HEK293 (cell line): ENCODE measurements around the gene EXO5.
A peak's percentile ranks its signal among the peaks of the same experiment; 100 is the strongest.

Experiments
- CTCF ChIA-PET: fragments of 350-600 bp; formaldehyde crosslinking; extraction: SDS; loops from one replicate; lab custom pipeline; 2021; ENCODE audit warnings: antibody characterized with exemption; lab: Yijun Ruan, JAX
- POLR2A ChIA-PET: fragments of 300-600 bp; formaldehyde crosslinking; extraction: SDS; loops from one replicate; lab custom pipeline; 2020; ENCODE audit warnings: antibody characterized with exemption, inconsistent platforms; lab: Yijun Ruan, JAX
- H3K27ac ChIP-seq: fragments of 200-500 bp; sonication (Bioruptor generic); 2 replicates; pipeline ENCODE4 v1.5.1; 2014; ENCODE audit warnings: low read depth, low read length, control low read depth, inconsistent platforms; ENCODE audit errors: extremely low read depth
- H3K36me3 ChIP-seq, 2 experiments: fragments of 200-500 bp in 1 of 2; sonication (Bioruptor generic) in 1 of 2; 1 replicate in 1 of 2; 2 replicates in 1 of 2; pipeline ENCODE4 v1.5.1; 2014 to 2017; ENCODE audit warnings: inconsistent platforms in 2 of 2, low read length in 2 of 2; ENCODE audit not compliant: control insufficient read depth in 2 of 2, insufficient read depth in 1 of 2
- H3K4me1 ChIP-seq: fragments of 200-500 bp; sonication (Bioruptor generic); 2 replicates; pipeline ENCODE4 v1.5.1; 2014; ENCODE audit warnings: mild to moderate bottlenecking, low read length, inconsistent platforms; ENCODE audit not compliant: control insufficient read depth, insufficient read depth
- H3K4me3 ChIP-seq: 2 replicates; pipeline ENCODE4 v1.5.1; 2011; ENCODE audit warnings: low read depth, mild to moderate bottlenecking, control low read depth, low read length, moderate library complexity
- H3K9me3 ChIP-seq: fragments of 200-500 bp; sonication (Bioruptor generic); 2 replicates; pipeline ENCODE4 v1.5.1; 2014; ENCODE audit warnings: low read depth, low read length, inconsistent platforms; ENCODE audit not compliant: control insufficient read depth, insufficient read depth
- KLF1 ChIP-seq: fragments of 450-650 bp; formaldehyde crosslinking; IDR thresholded peaks from 2 replicates; pipeline ENCODE4 v1.5.1; 2016; ENCODE audit warnings: missing biosample characterization, missing genetic modification characterization
- TSHZ1 ChIP-seq: fragments of 450-650 bp; formaldehyde crosslinking; IDR thresholded peaks from 2 replicates; pipeline ENCODE4 v1.5.1; 2016; ENCODE audit warnings: missing biosample characterization, missing genetic modification characterization, borderline replicate concordance
- ZBTB17 ChIP-seq: fragments of 450-650 bp; formaldehyde crosslinking; IDR thresholded peaks from 2 replicates; pipeline ENCODE4 v1.5.1; 2016; ENCODE audit warnings: missing biosample characterization, missing genetic modification characterization
- ZNF121 ChIP-seq: fragments of 450-650 bp; formaldehyde crosslinking; IDR thresholded peaks from 2 replicates; pipeline ENCODE4 v1.5.1; 2016; ENCODE audit warnings: missing biosample characterization, missing genetic modification characterization
- ZNF138 ChIP-seq: fragments of 450-650 bp; formaldehyde crosslinking; IDR thresholded peaks from 2 replicates; pipeline ENCODE4 v1.5.1; 2016; ENCODE audit warnings: missing biosample characterization, missing genetic modification characterization, borderline replicate concordance
- ZNF223 ChIP-seq: fragments of 450-650 bp; formaldehyde crosslinking; IDR thresholded peaks from 2 replicates; pipeline ENCODE4 v1.5.1; 2016; ENCODE audit warnings: missing biosample characterization, missing genetic modification characterization
- ZNF366 ChIP-seq: fragments of 450-650 bp; formaldehyde crosslinking; conservative IDR thresholded peaks from 2 replicates; pipeline ENCODE4 v1.5.1; 2016; ENCODE audit warnings: missing biosample characterization, missing genetic modification characterization
- ZNF423 ChIP-seq: fragments of 450-650 bp; formaldehyde crosslinking; IDR thresholded peaks from 2 replicates; pipeline ENCODE4 v1.5.1; 2016; ENCODE audit warnings: missing biosample characterization, missing genetic modification characterization
- ZNF513 ChIP-seq: fragments of 450-650 bp; IDR thresholded peaks from 2 replicates; pipeline ENCODE4 v1.5.1; 2018; ENCODE audit warnings: missing biosample characterization, missing genetic modification characterization
- ZNF521 ChIP-seq: fragments of 450-650 bp; formaldehyde crosslinking; IDR thresholded peaks from 2 replicates; pipeline ENCODE4 v1.5.1; 2017; ENCODE audit warnings: missing biosample characterization, mild to moderate bottlenecking, missing genetic modification characterization
- ZNF548 ChIP-seq: fragments of 450-650 bp; formaldehyde crosslinking; IDR thresholded peaks from 2 replicates; pipeline ENCODE4 v1.5.1; 2016; ENCODE audit warnings: missing biosample characterization, missing genetic modification characterization
- ZNF654 ChIP-seq: fragments of 450-650 bp; formaldehyde crosslinking; IDR thresholded peaks from 2 replicates; pipeline ENCODE4 v1.5.1; 2016; ENCODE audit warnings: low read depth, missing biosample characterization, missing genetic modification characterization
- ZNF660 ChIP-seq: fragments of 450-650 bp; IDR thresholded peaks from 2 replicates; pipeline ENCODE4 v1.5.1; 2018; ENCODE audit warnings: missing biosample characterization, mild to moderate bottlenecking, missing genetic modification characterization
- ZNF707 ChIP-seq: fragments of 450-650 bp; formaldehyde crosslinking; IDR thresholded peaks from 2 replicates; pipeline ENCODE4 v1.5.1; 2016; ENCODE audit warnings: missing biosample characterization, missing genetic modification characterization
- ZNF777 ChIP-seq: fragments of 450-650 bp; formaldehyde crosslinking; IDR thresholded peaks from 2 replicates; pipeline ENCODE4 v1.5.1; 2017; ENCODE audit warnings: missing biosample characterization, missing genetic modification characterization, borderline replicate concordance
- ZSCAN30 ChIP-seq: fragments of 450-650 bp; IDR thresholded peaks from 2 replicates; pipeline ENCODE4 v1.5.1; 2018; ENCODE audit warnings: missing biosample characterization, mild to moderate bottlenecking, missing genetic modification characterization, moderate library complexity
- TF ChIP-seq, protein P1 (sequence below): fragments of 450-650 bp; formaldehyde crosslinking; IDR thresholded peaks from 2 replicates; pipeline ENCODE4 v1.5.1; 2016; ENCODE audit warnings: missing biosample characterization, missing genetic modification characterization
- TF ChIP-seq, protein P2 (sequence below): fragments of 450-650 bp; formaldehyde crosslinking; IDR thresholded peaks from 2 replicates; pipeline ENCODE4 v1.5.1; 2016; ENCODE audit warnings: missing biosample characterization, missing genetic modification characterization

EXO5 gene

GRCh38 chr1:40532844-40533424 is 24.4 kb downstream of the EXO5 start:
- no peak overlapping the region for H3K4me3 ChIP-seq
- peaks cover 4 to 13% of the 10 kb centered on the region in 2 experiments; a peak in 2 of 3 replicates for H3K36me3 ChIP-seq
- H3K27ac ChIP-seq: no peak overlapping the region
- POLR2A ChIA-PET: interaction anchor here (1.0 to 2.4 kb wide), 3 partner anchors 24 to 159 kb away, joined by 4 to 17 read pairs (median 17); partner anchors contain the start of genes EXO5, NFYC and ZFP69B
- TF ChIP-seq, protein P1, sequence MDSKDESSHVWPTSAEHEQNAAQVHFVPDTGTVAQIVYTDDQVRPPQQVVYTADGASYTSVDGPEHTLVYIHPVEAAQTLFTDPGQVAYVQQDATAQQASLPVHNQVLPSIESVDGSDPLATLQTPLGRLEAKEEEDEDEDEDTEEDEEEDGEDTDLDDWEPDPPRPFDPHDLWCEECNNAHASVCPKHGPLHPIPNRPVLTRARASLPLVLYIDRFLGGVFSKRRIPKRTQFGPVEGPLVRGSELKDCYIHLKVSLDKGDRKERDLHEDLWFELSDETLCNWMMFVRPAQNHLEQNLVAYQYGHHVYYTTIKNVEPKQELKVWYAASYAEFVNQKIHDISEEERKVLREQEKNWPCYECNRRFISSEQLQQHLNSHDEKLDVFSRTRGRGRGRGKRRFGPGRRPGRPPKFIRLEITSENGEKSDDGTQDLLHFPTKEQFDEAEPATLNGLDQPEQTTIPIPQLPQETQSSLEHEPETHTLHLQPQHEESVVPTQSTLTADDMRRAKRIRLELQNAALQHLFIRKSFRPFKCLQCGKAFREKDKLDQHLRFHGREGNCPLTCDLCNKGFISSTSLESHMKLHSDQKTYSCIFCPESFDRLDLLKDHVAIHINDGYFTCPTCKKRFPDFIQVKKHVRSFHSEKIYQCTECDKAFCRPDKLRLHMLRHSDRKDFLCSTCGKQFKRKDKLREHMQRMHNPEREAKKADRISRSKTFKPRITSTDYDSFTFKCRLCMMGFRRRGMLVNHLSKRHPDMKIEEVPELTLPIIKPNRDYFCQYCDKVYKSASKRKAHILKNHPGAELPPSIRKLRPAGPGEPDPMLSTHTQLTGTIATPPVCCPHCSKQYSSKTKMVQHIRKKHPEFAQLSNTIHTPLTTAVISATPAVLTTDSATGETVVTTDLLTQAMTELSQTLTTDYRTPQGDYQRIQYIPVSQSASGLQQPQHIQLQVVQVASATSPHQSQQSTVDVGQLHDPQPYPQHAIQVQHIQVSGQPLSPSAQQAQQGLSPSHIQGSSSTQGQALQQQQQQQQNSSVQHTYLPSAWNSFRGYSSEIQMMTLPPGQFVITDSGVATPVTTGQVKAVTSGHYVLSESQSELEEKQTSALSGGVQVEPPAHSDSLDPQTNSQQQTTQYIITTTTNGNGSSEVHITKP (tag by site-specific recombination): peak; percentile 19; the same call in 1 of the 2 replicates
- TF ChIP-seq ZNF654 (tag by site-specific recombination) (peak; percentile 30), KLF1 (tag by site-specific recombination) (no peak), ZBTB17 (tag by site-specific recombination) (peak; percentile 56), ZNF777 (tag by site-specific recombination) (no peak), ZSCAN30 (tag by site-specific recombination) (peak; percentile 19; the same call in 1 of the 2 replicates), ZNF366 (0 out of 2 replicates have a peak, but pooled peaks have one; percentile 15), ZNF660 (tag by site-specific recombination) (peak; percentile 47; the same call in 1 of the 2 replicates)
- TF ChIP-seq, protein P2, sequence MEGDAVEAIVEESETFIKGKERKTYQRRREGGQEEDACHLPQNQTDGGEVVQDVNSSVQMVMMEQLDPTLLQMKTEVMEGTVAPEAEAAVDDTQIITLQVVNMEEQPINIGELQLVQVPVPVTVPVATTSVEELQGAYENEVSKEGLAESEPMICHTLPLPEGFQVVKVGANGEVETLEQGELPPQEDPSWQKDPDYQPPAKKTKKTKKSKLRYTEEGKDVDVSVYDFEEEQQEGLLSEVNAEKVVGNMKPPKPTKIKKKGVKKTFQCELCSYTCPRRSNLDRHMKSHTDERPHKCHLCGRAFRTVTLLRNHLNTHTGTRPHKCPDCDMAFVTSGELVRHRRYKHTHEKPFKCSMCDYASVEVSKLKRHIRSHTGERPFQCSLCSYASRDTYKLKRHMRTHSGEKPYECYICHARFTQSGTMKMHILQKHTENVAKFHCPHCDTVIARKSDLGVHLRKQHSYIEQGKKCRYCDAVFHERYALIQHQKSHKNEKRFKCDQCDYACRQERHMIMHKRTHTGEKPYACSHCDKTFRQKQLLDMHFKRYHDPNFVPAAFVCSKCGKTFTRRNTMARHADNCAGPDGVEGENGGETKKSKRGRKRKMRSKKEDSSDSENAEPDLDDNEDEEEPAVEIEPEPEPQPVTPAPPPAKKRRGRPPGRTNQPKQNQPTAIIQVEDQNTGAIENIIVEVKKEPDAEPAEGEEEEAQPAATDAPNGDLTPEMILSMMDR: peak; percentile 55; the same call in 1 of the 2 replicates
- H3K9me3 ChIP-seq: no peaks in the 10 kb centered on the region
- CTCF ChIA-PET: interaction anchor here (0.6 to 1.8 kb wide), 38 partner anchors 8 to 743 kb away, joined by 3 to 16 read pairs (median 4); partner anchors contain the start of genes EXO5 and ZFP69B
- no peaks in the 10 kb centered on the region for H3K4me1 ChIP-seq

GRCh38 chr1:40534589-40534988 is 26.0 kb downstream of the EXO5 start:
- Histone ChIP-seq H3K27ac (no peak overlapping the region), H3K4me1 (no peaks in the 10 kb centered on the region), H3K9me3 (no peaks in the 10 kb centered on the region), H3K4me3 (no peak overlapping the region), H3K36me3 (peaks cover 4 to 13% of the 10 kb centered on the region in 2 experiments; a peak in 2 of 3 replicates)
- TF ChIP-seq ZNF513 (no peak), ZNF707 (tag by site-specific recombination) (no peak), ZNF548 (tag by site-specific recombination) (no peak), ZNF121 (tag by site-specific recombination) (peak; percentile 58), ZNF423 (tag by site-specific recombination) (no peak), ZNF521 (tag by site-specific recombination) (no peak), TSHZ1 (tag by site-specific recombination) (no peak), ZNF223 (no peak), ZNF138 (tag by site-specific recombination) (no peak)
- ChIA-PET CTCF (no interaction called here), POLR2A (no interaction called here)
